Trophoblast cell (in vitro differentiated cells and primary cell): ENCODE results near the gene DNAL1.
"Not testable (repeated sequence)": the region's sequence is repeated elsewhere in the genome, so short reads cannot be mapped to it uniquely, and the experiment has no call there.

ENCODE experiments used
- DNase-seq, 2 donors: peaks; one replicate each; pipeline ENCODE4 v3.0.0-alpha.2; 2016
- H2AFZ ChIP-seq: 2 replicates; pipeline ENCODE4 v1.6.1; 2013; ENCODE audit warnings: low read length, moderate library complexity, mild to moderate bottlenecking; ENCODE audit not compliant: insufficient read depth, poor library complexity
- H2AK5ac ChIP-seq: 2 replicates; pipeline ENCODE4 v1.6.1; 2013; ENCODE audit warnings: mild to moderate bottlenecking, low read length
- H2BK120ac ChIP-seq: 2 replicates; pipeline ENCODE4 v1.6.1; 2013; ENCODE audit warnings: low read length, mild to moderate bottlenecking, moderate library complexity; ENCODE audit not compliant: insufficient read depth, poor library complexity
- H2BK12ac ChIP-seq: 2 replicates; pipeline ENCODE4 v1.6.1; 2013; ENCODE audit warnings: mild to moderate bottlenecking, low read length, moderate library complexity
- H2BK5ac ChIP-seq: 2 replicates; pipeline ENCODE4 v1.6.1; 2013; ENCODE audit warnings: low read length, low read depth, moderate library complexity, mild to moderate bottlenecking; ENCODE audit not compliant: poor library complexity
- H3K14ac ChIP-seq: 2 replicates; pipeline ENCODE4 v1.6.1; 2013; ENCODE audit warnings: mild to moderate bottlenecking, low read length
- H3K18ac ChIP-seq: 2 replicates; pipeline ENCODE4 v1.6.1; 2013; ENCODE audit warnings: mild to moderate bottlenecking, low read length
- H3K23ac ChIP-seq: 2 replicates; pipeline ENCODE4 v1.6.1; 2013; ENCODE audit warnings: low read length
- H3K27ac ChIP-seq: 2 replicates; pipeline ENCODE4 v1.5.1; 2013; ENCODE audit warnings: low read depth, mild to moderate bottlenecking, inconsistent platforms, low read length, moderate library complexity
- H3K27me3 ChIP-seq: 2 replicates; pipeline ENCODE4 v1.6.1; 2013; ENCODE audit warnings: inconsistent platforms, mild to moderate bottlenecking, low read length, moderate library complexity; ENCODE audit not compliant: insufficient read depth
- H3K36me3 ChIP-seq, 2 experiments: 1 replicate in 1 of 2; 2 replicates in 1 of 2; pipeline ENCODE4 v1.6.1; 2013; ENCODE audit warnings: low read length in 2 of 2, mild to moderate bottlenecking in 2 of 2, moderate library complexity in 1 of 2; ENCODE audit not compliant: insufficient read depth in 2 of 2, control insufficient read depth in 1 of 2
- H3K4ac ChIP-seq: 2 replicates; pipeline ENCODE4 v1.6.1; 2013; ENCODE audit warnings: low read depth, mild to moderate bottlenecking, low read length, moderate library complexity
- H3K4me1 ChIP-seq, 2 experiments: 1 replicate in 1 of 2; 2 replicates in 1 of 2; pipeline ENCODE4 v1.6.1; 2013; ENCODE audit warnings: low read length in 2 of 2, mild to moderate bottlenecking in 2 of 2, moderate library complexity in 1 of 2; ENCODE audit not compliant: insufficient read depth in 2 of 2, control insufficient read depth in 1 of 2
- H3K4me2 ChIP-seq: 2 replicates; pipeline ENCODE4 v1.6.1; 2013; ENCODE audit warnings: inconsistent platforms, mild to moderate bottlenecking, low read length, moderate library complexity
- H3K4me3 ChIP-seq: 2 replicates; pipeline ENCODE4 v1.5.1; 2013; ENCODE audit warnings: mild to moderate bottlenecking, low read depth, low read length, inconsistent platforms
- H3K79me1 ChIP-seq: one replicate; pipeline ENCODE4 v1.6.1; 2013; ENCODE audit warnings: low read length
- H3K79me2 ChIP-seq: 2 replicates; pipeline ENCODE4 v1.6.1; 2013; ENCODE audit warnings: low read length, mild to moderate bottlenecking; ENCODE audit not compliant: control insufficient read depth, insufficient read depth, poor library complexity
- H3K9ac ChIP-seq: 2 replicates; pipeline ENCODE4 v1.6.1; 2013; ENCODE audit warnings: mild to moderate bottlenecking, low read length
- H3K9me3 ChIP-seq: 2 replicates; pipeline ENCODE4 v1.6.1; 2013; ENCODE audit warnings: low read depth, mild to moderate bottlenecking, control low read depth, inconsistent platforms, low read length; ENCODE audit not compliant: insufficient read depth
- H4K12ac ChIP-seq: 2 replicates; pipeline ENCODE4 v1.6.1; 2013; ENCODE audit warnings: low read depth, mild to moderate bottlenecking, low read length, moderate library complexity
- H4K8ac ChIP-seq: 2 replicates; pipeline ENCODE4 v1.6.1; 2013; ENCODE audit warnings: low read depth, mild to moderate bottlenecking, low read length, moderate library complexity
- H4K91ac ChIP-seq: one replicate; pipeline ENCODE4 v1.6.1; 2013; ENCODE audit warnings: low read depth, mild to moderate bottlenecking, low read length, moderate library complexity
- WGBS: extraction: QIAGEN DNeasy Blood & Tissue Kit; methylation state at CpG from one replicate; pipeline ENCODE4 v1.1.7; 2013; ENCODE audit warnings: missing lambda C conversion rate; ENCODE audit not compliant: insufficient read length, insufficient coverage; ENCODE audit errors: extremely low coverage; 5-methylcytosine and 5-hydroxymethylcytosine counted together

Gene DNAL1

GRCh38 chr14:73659202-73659601, 14.4 kb downstream of the DNAL1 start:
- not testable (repeated sequence) for H4K8ac ChIP-seq, H3K4me3 ChIP-seq, H3K9ac ChIP-seq, H3K18ac ChIP-seq, H3K23ac ChIP-seq, H3K4me2 ChIP-seq, H3K4me1 ChIP-seq, H3K36me3 ChIP-seq, H3K79me1 ChIP-seq, DNase-seq, H4K91ac ChIP-seq, H2AFZ ChIP-seq, H3K27me3 ChIP-seq, H4K12ac ChIP-seq, H3K4ac ChIP-seq, H2BK5ac ChIP-seq, H2AK5ac ChIP-seq, H2BK120ac ChIP-seq, H2BK12ac ChIP-seq, H3K79me2 ChIP-seq, H3K14ac ChIP-seq, H3K27ac ChIP-seq, H3K9me3 ChIP-seq
- no CpG with 5 or more reads among the region's 11 CpGs for WGBS

- no peaks in the 10 kb centered on the region for H3K9me3 ChIP-seq
- WGBS, result no CpG with 5 or more reads among the region's 2 CpGs
Measured at GRCh38 chr14:73660511-73660910, 15.7 kb downstream of the DNAL1 start.

GRCh38 chr14:73661872-73662271, 17.1 kb downstream of the DNAL1 start:
- H3K27ac ChIP-seq, result no peak overlapping the region
- no peaks in the 10 kb centered on the region for H3K36me3 ChIP-seq
- H2BK12ac ChIP-seq, result no peak overlapping the region
- no peak overlapping the region for H2BK120ac ChIP-seq
- DNase-seq, result no peak
- H3K4me1 ChIP-seq, result no peaks in the 10 kb centered on the region
- no peak overlapping the region for H3K23ac ChIP-seq
- H3K14ac ChIP-seq, result no peak overlapping the region
- no peak overlapping the region for H3K4me3 ChIP-seq
- H4K8ac ChIP-seq, result no peak overlapping the region
- H2AFZ ChIP-seq, result no peak overlapping the region
- H3K9ac ChIP-seq, result no peak overlapping the region
- no peak overlapping the region for H4K91ac ChIP-seq
- no peak overlapping the region for H3K4me2 ChIP-seq
- H3K18ac ChIP-seq, result no peak overlapping the region
- no peaks in the 10 kb centered on the region for H3K79me1 ChIP-seq
- H4K12ac ChIP-seq, result no peak overlapping the region
- H3K4ac ChIP-seq, result no peak overlapping the region
- no CpG with 5 or more reads among the region's 2 CpGs for WGBS
- no peaks in the 10 kb centered on the region for H3K27me3 ChIP-seq
- H2BK5ac ChIP-seq, result no peak overlapping the region
- no peaks in the 10 kb centered on the region for H3K79me2 ChIP-seq
- no peaks in the 10 kb centered on the region for H3K9me3 ChIP-seq
- no peak overlapping the region for H2AK5ac ChIP-seq

More at GRCh38 chr14:73660511-73660910, 15.7 kb downstream of the DNAL1 start:
- Histone ChIP-seq H4K91ac (no peak overlapping the region), H3K14ac (no peak overlapping the region), H3K27ac (no peak overlapping the region), H2AFZ (no peak overlapping the region), H3K36me3 (no peaks in the 10 kb centered on the region), H4K12ac (no peak overlapping the region), H2BK5ac (no peak overlapping the region), H4K8ac (no peak overlapping the region), H2BK120ac (no peak overlapping the region), H3K23ac (no peak overlapping the region), H3K27me3 (no peaks in the 10 kb centered on the region), H3K79me1 (no peaks in the 10 kb centered on the region), H3K4ac (no peak overlapping the region), H3K18ac (no peak overlapping the region), H3K79me2 (no peaks in the 10 kb centered on the region), H3K9ac (no peak overlapping the region), H3K4me3 (no peak overlapping the region), H2BK12ac (no peak overlapping the region), H3K4me2 (no peak overlapping the region), H3K4me1 (no peaks in the 10 kb centered on the region), H2AK5ac (no peak overlapping the region)
- DNase-seq, result no peak

GRCh38 chr14:73662487-73662943, 17.7 kb downstream of the DNAL1 start:
- Histone ChIP-seq H3K4me1 (no peaks in the 10 kb centered on the region), H3K4ac (no peak overlapping the region), H3K79me1 (no peaks in the 10 kb centered on the region), H4K8ac (no peak overlapping the region), H3K23ac (no peak overlapping the region), H3K9ac (no peak overlapping the region), H3K4me3 (no peak overlapping the region), H4K91ac (no peak overlapping the region), H2BK12ac (no peak overlapping the region), H2BK120ac (no peak overlapping the region), H3K79me2 (no peaks in the 10 kb centered on the region), H4K12ac (no peak overlapping the region), H3K27me3 (no peaks in the 10 kb centered on the region), H3K9me3 (no peaks in the 10 kb centered on the region), H3K36me3 (no peaks in the 10 kb centered on the region), H3K4me2 (no peak overlapping the region), H3K27ac (no peak overlapping the region), H2AK5ac (no peak overlapping the region), H3K18ac (no peak overlapping the region), H3K14ac (no peak overlapping the region), H2BK5ac (no peak overlapping the region), H2AFZ (no peak overlapping the region)
- WGBS, result no CpG with 5 or more reads among the region's 1 CpG
- peak; percentile 78 to 82 for DNase-seq
